Common myeloid progenitor, CD34-positive (primary cell): ENCODE results near the gene UBQLN3.

Experiments
- CTCF ChIA-PET: fragments of 350-600 bp; sonication (Branson Sonifier 250); formaldehyde crosslinking; loops from one replicate; lab custom pipeline; 2021; ENCODE audit warnings: antibody characterized with exemption; lab: Charles Lee
- POLR2A ChIA-PET: fragments of 350-600 bp; sonication (Branson Sonifier 250); formaldehyde crosslinking; loops from one replicate; lab custom pipeline; 2021; ENCODE audit warnings: antibody characterized with exemption; lab: Charles Lee
- DNase-seq, 3 donors: peaks; one replicate each; pipeline versions ENCODE4 v3.0.0 to v3.0.0-alpha.2; 2013
- H3K27ac ChIP-seq, 2 experiments: 1 replicate in 1 of 2; 2 replicates in 1 of 2; pipeline ENCODE4 v1.7.0; 2013; ENCODE audit warnings: inconsistent platforms in 2 of 2, low read length in 2 of 2, mild to moderate bottlenecking in 2 of 2, low read depth in 1 of 2, moderate library complexity in 1 of 2; ENCODE audit not compliant: severe bottlenecking in 2 of 2, insufficient read depth in 1 of 2, poor library complexity in 1 of 2
- H3K27me3 ChIP-seq, 5 experiments: replicated peaks in 2 of 5; 1 replicate in 3 of 5; 2 replicates in 2 of 5; pipeline versions ENCODE4 v1.6.1 to v1.7.0; 2013; ENCODE audit warnings: low read length in 4 of 5, mild to moderate bottlenecking in 2 of 5, moderate library complexity in 2 of 5, inconsistent platforms in 1 of 5; ENCODE audit not compliant: insufficient read depth in 5 of 5, control insufficient read depth in 4 of 5
- H3K36me3 ChIP-seq, 4 experiments: 1 replicate in 2 of 4; 2 replicates in 2 of 4; pipeline versions ENCODE4 v1.6.1 to v1.7.0; 2013; ENCODE audit warnings: low read length in 3 of 4, control low read depth in 1 of 4, mild to moderate bottlenecking in 1 of 4; ENCODE audit not compliant: control insufficient read depth in 4 of 4, insufficient read depth in 4 of 4
- H3K4me1 ChIP-seq, 4 experiments: 1 replicate in 3 of 4; 2 replicates in 1 of 4; pipeline versions ENCODE4 v1.6.1 to v1.7.1; 2013; ENCODE audit warnings: low read length in 3 of 4, mild to moderate bottlenecking in 3 of 4, control low read depth in 1 of 4, inconsistent platforms in 1 of 4, moderate library complexity in 1 of 4; ENCODE audit not compliant: control insufficient read depth in 4 of 4, insufficient read depth in 4 of 4; ENCODE audit errors: control extremely low read depth in 1 of 4
- H3K4me3 ChIP-seq, 7 experiments: 1 replicate in 4 of 7; 2 replicates in 3 of 7; pipeline versions ENCODE4 v1.5.1 to v1.7.0; 2013; ENCODE audit warnings: mild to moderate bottlenecking in 7 of 7, low read length in 6 of 7, moderate library complexity in 6 of 7, inconsistent platforms in 2 of 7, low read depth in 2 of 7, control low read depth in 1 of 7; ENCODE audit not compliant: insufficient read depth in 4 of 7, control insufficient read depth in 1 of 7; ENCODE audit errors: extremely low read depth in 1 of 7
- H3K9me3 ChIP-seq, 5 experiments: 1 replicate in 4 of 5; 2 replicates in 1 of 5; pipeline versions ENCODE4 v1.6.1 to v1.7.1; 2013; ENCODE audit warnings: low read length in 4 of 5, mild to moderate bottlenecking in 2 of 5, inconsistent platforms in 1 of 5, low read depth in 1 of 5, moderate library complexity in 1 of 5; ENCODE audit not compliant: control insufficient read depth in 4 of 5, insufficient read depth in 2 of 5; ENCODE audit errors: control extremely low read depth in 1 of 5
- WGBS: methylation state at CpG from one replicate; pipeline ENCODE4 v1.1.5; 2013; ENCODE audit not compliant: insufficient coverage; 5-methylcytosine and 5-hydroxymethylcytosine counted together

UBQLN3 gene

DNA sequence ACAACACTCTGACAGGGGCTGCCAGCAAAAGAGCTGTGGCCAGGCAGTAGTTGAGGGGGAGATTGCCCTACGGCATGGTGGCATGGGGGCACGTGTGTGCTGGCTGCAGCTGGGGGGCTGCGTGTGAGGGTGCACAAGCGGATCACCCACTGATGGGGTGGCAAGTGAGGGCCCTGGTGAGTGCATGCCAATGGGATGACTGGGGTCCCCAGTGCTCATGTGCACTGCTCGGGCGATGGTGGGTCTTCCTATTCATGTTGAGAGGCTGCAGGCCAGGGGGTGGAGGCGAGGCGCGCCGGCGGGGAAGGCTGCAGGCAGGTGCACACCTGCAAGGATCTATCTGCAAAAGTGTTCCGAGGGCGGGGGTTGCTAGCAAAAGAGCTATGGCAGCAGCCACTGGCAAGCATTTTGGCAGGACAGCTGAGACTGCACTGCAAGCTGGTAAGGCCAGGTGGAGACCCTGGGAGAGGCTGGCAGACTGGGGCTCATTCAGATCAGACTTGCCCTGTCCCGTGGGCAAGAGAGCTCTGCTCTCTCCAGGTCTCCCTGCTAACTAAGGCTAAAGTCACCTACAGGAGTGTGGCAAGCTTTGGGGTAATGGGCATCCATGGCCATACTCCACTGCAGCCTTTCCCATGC, 48.7 kb downstream of the UBQLN3 start:
- no peaks in the 10 kb centered on the region for H3K4me1 ChIP-seq
- H3K36me3 ChIP-seq: no peaks in the 10 kb centered on the region
- H3K4me3 ChIP-seq: no peak overlapping the region
- POLR2A ChIA-PET: no interaction called here
- no peak overlapping the region for H3K27ac ChIP-seq
- peaks cover 0 to 8% (median 0%) of the 10 kb centered on the region in 5 experiments for H3K9me3 ChIP-seq
- no peak for DNase-seq
- H3K27me3 ChIP-seq: no peaks in the 10 kb centered on the region
- CTCF ChIA-PET: no interaction called here
- 98% methylated on average over 8 of the region's 14 CpGs for WGBS
